Ishikawa (cell line): Measurements from ENCODE around the gene ABCC10.

Experiments used
- CEBPB ChIP-seq: IDR thresholded peaks from 2 replicates; pipeline ENCODE4 v1.6.1; 2012
- CREB1 ChIP-seq: IDR thresholded peaks from 2 replicates; pipeline ENCODE4 v1.6.1; 2012; ENCODE audit warnings: low read depth
- EGR1 ChIP-seq: IDR thresholded peaks from 2 replicates; pipeline ENCODE4 v1.6.1; 2012
- EP300 ChIP-seq: IDR thresholded peaks from 2 replicates; pipeline ENCODE4 v1.6.1; 2012; ENCODE audit warnings: borderline replicate concordance
- FOXM1 ChIP-seq: IDR thresholded peaks from 2 replicates; pipeline ENCODE4 v1.6.1; 2012; ENCODE audit warnings: low read depth, borderline replicate concordance
- REST ChIP-seq: IDR thresholded peaks from 2 replicates; pipeline ENCODE4 v1.6.1; 2012; ENCODE audit warnings: low read depth, mild to moderate bottlenecking
- YY1 ChIP-seq: IDR thresholded peaks from 2 replicates; pipeline ENCODE4 v1.6.1; 2012; ENCODE audit warnings: low read depth

GRCh38 chr6:43451348-43451747, 24.0 kb downstream of the ABCC10 start:
- TF ChIP-seq CREB1 (no peak), FOXM1 (no peak), YY1 (no peak), REST (no peak), CEBPB (no peak), EP300 (no peak), EGR1 (no peak)
